ENCODE results near the gene MACF1.

GRCh38 chr1:39177706-39178105, 26.8 kb upstream of the MACF1 start:
- no peak for TF ChIP-seq POLR2AphosphoS5 (IDR thresholded peaks at IDR 0.05; ENCODE audit: low read depth, low read length)
- no peak for TF ChIP-seq POLR2A (IDR thresholded peaks at IDR 0.05; ENCODE audit: low read depth, low read length)

Data from GM12891 (cell line).